H1 (cell line): Measurements from ENCODE around the gene BMAL2. TPM values are rescaled to one million over a fixed set of nuclear protein-coding genes. Genes with fewer than 3 reads are reported as not detected.

Experiments used
- EZH2 ChIP-seq: fragments of 200-600 bp; sonication (generic); IDR thresholded peaks from 2 replicates; pipeline ENCODE4 v1.7.1; 2012; ENCODE audit warnings: low read depth, mild to moderate bottlenecking, moderate library complexity, low read length, inconsistent platforms; ENCODE audit not compliant: severe bottlenecking
- POLR2A ChIP-seq, 2 experiments: IDR thresholded peaks; 1 replicate in 1 of 2; 2 replicates in 1 of 2; pipeline ENCODE4 v1.6.1; 2011; ENCODE audit warnings: low read depth in 2 of 2, low read length in 2 of 2, mild to moderate bottlenecking in 2 of 2; ENCODE audit errors: control extremely low read depth in 1 of 2
- RAD21 ChIP-seq, 2 experiments: IDR thresholded peaks in 1 of 2; conservative IDR thresholded peaks in 1 of 2; 2 replicates each; pipeline ENCODE4 v1.6.1; 2011; ENCODE audit warnings: low read depth in 2 of 2, low read length in 2 of 2, improper control_type of control experiment in 1 of 2, inconsistent platforms in 1 of 2, mild to moderate bottlenecking in 1 of 2, moderate library complexity in 1 of 2
- SIN3A ChIP-seq, 2 experiments: IDR thresholded peaks in 1 of 2; conservative IDR thresholded peaks in 1 of 2; 2 replicates each; pipeline ENCODE4 v1.6.1; 2011 to 2012; ENCODE audit warnings: low read length in 2 of 2, improper control_type of control experiment in 1 of 2, low read depth in 1 of 2, mild to moderate bottlenecking in 1 of 2
- SP4 ChIP-seq: IDR thresholded peaks from 2 replicates; pipeline ENCODE4 v1.6.1; 2012; ENCODE audit warnings: low read length, inconsistent platforms
- YY1 ChIP-seq: IDR thresholded peaks from 2 replicates; pipeline ENCODE4 v1.6.1; 2011; ENCODE audit warnings: low read depth, mild to moderate bottlenecking, low read length
- polyA plus RNA-seq, 7 experiments: library from polyadenylated mRNA; depleted of rRNA in 3 of 7; stranded (reverse) in 5 of 7; unstranded in 2 of 7; fragments of >200 nt in 5 of 7; fragments of 200-250 nt in 2 of 7; gene quantifications; 1 replicate in 5 of 7; 2 replicates in 1 of 7; 4 replicates in 1 of 7; pipeline versions ENCODE4 v1.2.1 to v1.2.3, GENCODE V29; 2011 to 2013; ENCODE audit warnings: missing spikeins in 2 of 7, mixed read lengths in 2 of 7
- total RNA-seq: library from RNA; stranded (reverse); fragmentation: NEBNext Ultra II Directional; extraction: Animal tissue kit (Norgen Biotek cat#: 25700); gene quantifications from 2 replicates; pipeline ENCODE4 v1.2.1, GENCODE V29; 2021

Gene BMAL2
- total and polyA plus RNA-seq, 2 of the 8 experiments (the other 6 are each of a cell fraction or from before 2014, with no cell fraction given): 3.2 to 20.6 TPM

DNA sequence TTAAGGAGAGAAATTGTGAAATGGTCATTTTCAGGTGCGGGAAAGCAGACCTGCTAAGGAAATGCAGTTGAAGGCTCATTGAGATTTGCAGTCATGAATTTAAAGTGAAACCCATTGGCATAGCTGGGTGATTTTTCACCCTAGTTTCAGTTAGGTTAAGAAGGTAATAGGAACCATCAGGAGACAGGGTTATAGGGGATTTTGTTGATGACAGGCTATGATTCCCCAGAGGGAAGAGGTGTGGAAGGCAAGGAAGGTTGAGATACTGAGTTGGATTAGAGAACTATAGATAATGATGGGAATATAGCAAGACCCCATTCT is 22.7 kb upstream of the BMAL2 start (continued):
- TF ChIP-seq POLR2A (IDR thresholded peaks at IDR 0.05; ENCODE audit: control extremely low read depth in 1 of 2, low read depth in 2 of 2, low read length in 2 of 2) (no peak), SIN3A (conservative IDR thresholded peaks at IDR 0.05 in 1 of 2, IDR thresholded peaks at IDR 0.05 in 1 of 2; ENCODE audit: low read depth in 1 of 2, low read length in 2 of 2) (no peak), RAD21 (IDR thresholded peaks at IDR 0.05 in 1 of 2, conservative IDR thresholded peaks at IDR 0.05 in 1 of 2; ENCODE audit: low read depth in 2 of 2, low read length in 2 of 2) (no peak), SP4 (no peak), YY1 (no peak), EZH2 (no peak)
